Measurements from ENCODE around the gene LAPTM5.

Gene LAPTM5

DNA sequence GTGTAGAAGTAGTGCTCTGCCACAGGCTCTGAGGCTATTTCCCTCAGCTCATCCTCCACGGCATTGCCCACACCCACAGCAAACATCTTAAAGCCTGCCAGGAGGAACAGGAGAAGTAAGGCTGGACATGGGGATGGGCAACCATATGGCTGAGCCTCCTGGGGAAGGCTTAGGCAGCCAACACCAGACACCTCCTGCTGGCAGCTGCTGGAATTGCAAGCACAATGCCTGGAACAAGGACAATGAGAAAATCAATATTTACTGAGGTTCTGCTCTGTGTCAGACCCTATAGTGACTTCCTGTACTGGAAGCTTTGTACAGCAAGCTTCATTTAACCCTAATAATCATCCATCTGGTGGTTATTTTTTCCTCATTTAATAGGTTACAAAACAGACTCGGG lies 42.4 kb downstream of the LAPTM5 start:
- no peak for DNase-seq (ENCODE audit: low spot score)

DNA sequence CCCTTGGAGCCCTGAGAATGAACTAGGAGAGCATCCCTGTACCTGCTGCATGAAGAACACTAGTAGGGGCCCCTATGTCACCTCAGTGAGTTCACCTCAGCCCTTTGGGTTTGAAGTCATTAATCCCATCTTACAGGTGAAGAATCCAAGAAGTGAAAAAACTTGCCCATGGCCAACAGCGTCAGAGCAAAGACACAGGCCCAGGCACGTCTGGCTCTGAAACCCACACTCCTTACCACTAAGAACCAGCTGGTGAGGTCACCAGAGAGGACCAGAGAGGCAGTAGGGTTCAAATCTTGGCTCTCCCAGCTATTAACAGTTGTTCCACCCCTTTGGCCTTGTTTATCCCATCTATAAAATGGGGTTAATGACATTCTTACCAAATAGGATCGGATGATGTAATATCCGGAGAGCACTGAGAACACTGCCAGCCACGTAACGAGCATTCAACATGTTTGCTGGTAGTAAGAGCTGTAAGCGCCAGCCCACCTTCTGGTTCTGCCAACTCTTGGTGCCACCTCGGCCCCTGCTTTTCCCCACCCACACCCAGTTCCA lies 43.0 kb downstream of the LAPTM5 start:
- no peak for DNase-seq (ENCODE audit: low spot score)

DNA sequence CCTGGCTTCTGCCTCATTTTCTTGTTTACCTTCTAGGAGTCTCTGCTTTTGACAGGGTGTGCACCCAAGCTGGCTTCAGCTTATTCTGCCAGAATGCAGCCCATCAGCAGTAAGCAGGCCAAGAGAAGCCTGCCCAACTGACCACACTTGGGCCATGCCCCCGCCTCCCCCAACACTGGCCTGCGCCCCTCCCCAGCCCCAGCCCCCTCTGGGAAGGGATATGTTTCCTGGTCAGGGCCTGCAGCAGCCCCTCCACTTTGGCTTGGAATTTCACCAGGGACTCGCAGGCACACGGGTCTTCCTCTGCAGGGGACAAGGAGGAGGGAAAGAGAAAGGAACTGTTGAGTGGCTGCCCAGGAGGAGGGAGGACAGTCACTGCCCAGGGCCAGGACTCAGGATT lies 43.5 kb downstream of the LAPTM5 start:
- no peak for DNase-seq (ENCODE audit: low spot score)

DNA sequence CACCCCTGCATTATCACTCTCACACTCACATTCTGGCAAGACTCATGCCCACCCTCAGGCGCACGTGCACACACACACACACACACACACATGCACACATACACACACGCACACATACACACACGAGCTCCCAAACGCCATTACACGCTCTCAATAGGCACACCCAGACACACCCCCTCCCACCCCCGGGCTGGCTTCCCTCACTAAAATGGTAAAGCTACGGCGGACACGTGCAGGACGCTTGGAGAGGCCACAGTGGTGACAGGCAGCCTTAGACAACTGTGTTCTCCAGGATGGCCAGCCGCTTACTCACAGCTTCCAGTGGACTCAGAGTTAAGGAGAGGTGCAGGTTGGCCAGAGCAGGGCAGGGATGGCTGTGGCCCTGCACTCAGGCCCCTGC lies 44.3 kb downstream of the LAPTM5 start:
- no peak for DNase-seq (ENCODE audit: low spot score)

DNA sequence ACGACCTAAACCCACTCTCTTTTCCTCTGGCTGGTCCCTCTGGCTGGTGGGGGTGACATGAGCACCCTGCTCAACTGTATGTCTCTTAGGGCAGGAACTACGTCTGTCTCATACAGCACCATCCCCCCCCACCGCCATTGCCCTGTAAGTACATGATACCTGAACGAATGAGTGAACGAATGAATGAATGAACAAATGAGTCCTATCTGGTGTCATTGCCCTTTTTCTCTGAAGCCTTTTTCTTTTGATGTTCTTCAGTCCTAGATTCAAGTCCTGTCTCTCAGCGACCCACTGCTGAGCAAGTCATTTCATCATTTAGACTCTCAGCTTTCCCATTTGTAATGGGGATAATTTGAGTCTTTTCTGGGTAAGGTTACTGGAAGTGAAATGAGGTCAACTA lies 45.0 kb downstream of the LAPTM5 start:
- no peak for DNase-seq (ENCODE audit: low spot score)

DNA sequence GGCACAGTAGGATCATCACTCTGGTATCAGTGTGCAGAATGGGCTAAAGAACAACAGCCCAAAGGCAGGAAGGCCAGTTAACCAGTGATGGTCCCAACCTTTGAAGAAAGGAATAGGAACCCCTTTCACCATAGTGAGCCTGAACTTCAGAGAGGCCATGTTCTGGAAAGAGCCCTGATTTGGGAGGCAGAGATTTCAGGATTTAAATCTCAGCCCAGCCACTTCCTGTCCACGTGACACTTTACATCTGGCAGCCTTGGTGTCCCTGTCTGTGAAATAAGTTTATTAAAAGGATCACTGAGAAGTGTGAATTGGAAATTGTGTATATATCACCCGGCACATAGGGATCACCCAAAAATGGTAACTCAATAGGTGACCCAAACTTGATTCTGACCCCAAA lies 47.2 kb downstream of the LAPTM5 start:
- DNase-seq (ENCODE audit: low spot score), result no peak

DNA sequence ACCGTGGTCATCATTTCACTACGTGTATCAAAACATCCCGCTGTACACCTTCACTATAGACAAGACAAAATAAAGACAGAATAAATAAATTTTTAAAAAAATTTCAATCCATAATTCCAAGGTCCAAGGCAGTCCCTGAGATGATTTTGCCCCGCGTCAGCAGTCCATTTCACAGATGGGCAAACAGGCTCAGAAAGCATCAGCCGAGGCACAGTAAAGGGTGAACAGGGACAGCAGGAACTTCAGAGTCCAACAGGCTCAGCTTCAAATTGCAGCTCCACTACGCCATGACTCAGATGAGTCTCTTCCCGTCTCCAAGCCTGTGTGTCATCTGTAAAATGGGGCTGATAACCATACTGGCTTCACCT lies 49.2 kb downstream of the LAPTM5 start:
- DNase-seq (ENCODE audit: low spot score), result no peak

DNA sequence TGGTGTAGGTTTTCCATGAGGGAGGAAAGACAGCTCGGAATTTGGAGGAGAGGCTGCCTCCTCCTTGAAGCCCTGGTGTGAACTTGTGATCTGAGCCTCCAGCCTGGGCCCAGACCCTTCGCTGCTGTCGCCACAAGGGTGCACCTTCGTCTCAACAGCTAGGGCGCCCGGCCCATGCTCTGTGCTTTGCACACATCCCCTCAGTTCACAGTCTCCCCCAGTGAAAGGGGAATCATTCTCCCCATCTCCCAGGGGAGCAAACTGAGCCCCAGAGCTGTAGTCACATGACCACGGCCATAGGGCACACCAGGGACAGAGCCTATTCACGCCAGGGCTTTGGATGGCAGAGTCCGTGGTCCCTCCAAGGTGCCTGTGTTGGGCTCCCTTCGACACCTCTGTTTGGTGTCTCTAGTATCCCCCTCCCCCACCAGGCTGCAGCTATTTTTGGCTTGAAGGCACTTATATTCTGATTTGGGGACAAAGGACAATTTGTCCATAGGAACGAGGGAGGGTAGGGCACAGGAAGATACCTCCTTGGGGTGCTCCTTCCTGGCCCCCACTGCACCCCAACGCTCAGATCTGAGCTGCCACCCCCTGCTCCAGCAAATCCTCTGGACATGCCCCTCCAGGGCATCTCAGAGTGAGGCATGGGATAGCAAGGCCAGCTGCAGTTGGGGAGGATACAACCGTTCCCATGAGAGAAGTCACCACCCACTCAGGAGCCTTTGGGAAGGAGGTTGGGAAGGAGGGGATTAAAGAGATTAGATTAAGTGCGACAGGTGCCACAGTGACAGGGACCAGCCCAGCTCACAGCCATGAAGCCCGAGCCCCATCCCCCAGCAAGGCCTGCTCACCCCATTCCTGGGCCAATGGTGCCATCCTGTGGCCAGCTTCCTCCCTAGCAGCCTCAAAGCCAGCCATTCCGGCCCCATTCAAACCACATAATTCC lies 49.9 kb downstream of the LAPTM5 start:
- peak; percentile 47 for DNase-seq (ENCODE audit: low spot score)

DNA sequence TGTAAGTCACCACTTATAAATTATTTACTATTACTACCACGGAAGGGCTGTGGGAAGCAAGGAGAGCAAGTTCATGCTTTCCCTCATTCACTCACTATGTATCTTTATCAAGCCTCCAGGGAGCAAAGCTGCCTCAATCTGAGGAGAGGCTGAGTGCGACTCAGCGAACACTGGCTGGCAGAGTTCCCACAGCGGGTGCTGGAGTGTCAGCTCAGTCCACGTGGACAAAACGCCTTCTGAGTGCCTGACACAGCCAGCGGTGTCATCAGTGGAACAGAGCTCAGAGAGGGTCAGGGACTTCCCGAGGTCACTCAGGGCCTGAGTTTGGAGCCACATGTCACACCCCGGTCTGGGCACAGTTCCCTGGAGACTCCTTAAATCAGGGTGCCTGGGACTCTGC lies 51.0 kb downstream of the LAPTM5 start:
- DNase-seq (ENCODE audit: low spot score), result no peak

DNA sequence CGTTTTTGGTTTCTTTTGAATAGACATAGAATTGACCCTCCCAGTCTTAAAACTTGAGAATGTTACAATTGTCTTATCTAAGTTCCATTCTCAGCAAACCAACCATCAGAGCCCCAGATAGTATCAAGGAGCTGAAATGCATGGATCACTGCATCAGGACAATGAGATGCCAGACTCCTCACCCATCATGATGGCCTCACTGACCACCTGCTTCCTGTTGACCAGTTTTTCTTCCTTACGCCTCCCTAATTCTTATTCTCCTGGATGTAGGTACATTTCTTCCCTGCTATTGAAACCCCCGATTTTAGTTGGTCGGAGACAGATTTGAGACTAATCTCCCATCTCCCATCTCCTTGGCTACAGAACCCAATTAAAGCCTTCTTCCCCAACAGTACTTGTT lies 51.9 kb downstream of the LAPTM5 start:
- DNase-seq (ENCODE audit: low spot score), result no peak

DNA sequence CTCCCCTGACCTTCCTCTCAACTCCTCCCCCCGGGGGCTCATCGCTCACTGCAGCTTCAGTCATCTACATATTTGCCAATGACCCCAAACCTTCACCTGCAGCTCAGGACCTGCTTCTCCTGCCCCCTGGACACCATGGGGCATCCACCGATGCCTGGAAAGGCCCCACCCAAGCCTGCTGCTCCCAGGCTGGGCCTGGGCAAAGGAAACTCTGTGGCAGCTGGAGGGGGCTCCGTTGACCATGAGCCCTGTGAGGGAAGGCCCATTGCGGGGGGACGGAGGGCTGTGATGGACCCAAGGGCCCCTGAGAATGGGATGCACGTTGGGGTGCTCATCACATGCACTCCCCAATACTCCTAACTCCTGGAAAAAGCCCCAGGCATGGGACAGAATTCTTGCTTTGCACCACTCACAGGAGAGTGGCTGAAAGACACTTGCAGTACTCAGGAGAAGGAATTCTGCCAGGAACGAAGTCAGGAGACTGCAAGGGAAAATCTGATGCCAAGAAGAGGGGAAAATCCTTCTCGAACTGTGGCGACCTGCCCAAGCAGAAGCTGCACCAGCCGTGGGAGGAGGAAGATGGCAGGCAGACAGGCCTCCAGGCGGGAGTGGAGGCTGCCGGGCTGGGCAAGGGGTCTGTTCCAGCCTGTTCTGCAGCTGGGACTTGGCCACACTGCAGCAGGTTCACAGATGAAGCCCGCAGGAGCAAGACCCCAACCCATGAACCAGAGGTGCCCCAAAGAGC lies 52.6 kb downstream of the LAPTM5 start:
- no peak for DNase-seq (ENCODE audit: low spot score)

DNA sequence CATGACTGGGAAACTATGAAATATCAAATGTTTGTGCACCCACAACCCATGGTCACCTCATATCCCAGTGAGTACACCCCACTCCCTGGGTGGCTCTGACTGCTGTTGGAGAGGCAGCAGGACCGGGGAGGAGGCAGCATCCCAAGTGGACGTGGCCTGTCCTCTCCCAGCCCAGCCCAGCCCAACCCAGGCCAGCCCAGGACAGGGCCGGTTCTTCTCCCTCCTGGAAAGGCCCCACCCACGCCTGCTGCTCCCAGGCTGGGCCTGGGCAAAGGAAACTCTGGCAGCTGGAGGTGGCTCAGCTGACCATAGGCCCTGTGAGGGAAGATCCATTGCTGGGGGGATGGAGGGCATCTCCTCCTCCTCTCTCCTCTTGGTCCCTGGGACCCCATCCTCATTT lies 53.3 kb downstream of the LAPTM5 start:
- no peak for DNase-seq (ENCODE audit: low spot score)

DNA sequence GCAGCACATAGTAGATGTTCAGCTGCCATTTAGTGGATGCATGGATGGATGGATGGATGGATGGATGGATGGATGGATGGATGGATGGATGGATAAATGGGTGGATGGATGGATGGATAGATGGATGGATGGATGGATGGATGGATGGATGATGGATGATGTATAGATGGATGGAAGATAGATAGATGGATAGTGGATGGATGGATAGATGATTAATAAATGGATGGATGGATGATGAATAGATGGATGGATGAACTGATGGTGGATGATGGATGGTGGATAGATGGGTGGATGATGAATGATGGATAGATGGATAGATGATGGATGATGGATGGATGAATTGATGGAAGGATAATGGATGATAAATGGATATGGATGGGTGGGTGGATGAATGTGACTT lies 54.8 kb downstream of the LAPTM5 start:
- no peak for DNase-seq (ENCODE audit: low spot score)

DNA sequence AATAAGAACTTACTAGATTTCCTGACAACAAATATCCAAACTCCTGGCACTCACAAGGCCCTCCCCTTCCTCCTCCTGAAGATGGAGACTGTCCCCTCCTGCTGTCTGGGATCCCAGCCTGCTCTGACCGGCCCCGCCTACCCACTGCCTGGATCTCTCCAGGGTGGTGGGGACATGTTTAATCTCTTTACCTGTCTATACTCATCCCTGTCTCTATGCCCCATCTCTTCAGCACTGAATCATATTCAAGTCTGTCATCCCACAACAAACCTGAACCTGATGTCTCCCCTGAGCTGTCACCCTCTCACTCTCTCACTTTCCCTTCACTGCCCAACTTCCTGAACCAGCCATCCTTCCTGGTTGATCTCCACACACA lies 56.3 kb downstream of the LAPTM5 start:
- no peak for DNase-seq (ENCODE audit: low spot score)

DNA sequence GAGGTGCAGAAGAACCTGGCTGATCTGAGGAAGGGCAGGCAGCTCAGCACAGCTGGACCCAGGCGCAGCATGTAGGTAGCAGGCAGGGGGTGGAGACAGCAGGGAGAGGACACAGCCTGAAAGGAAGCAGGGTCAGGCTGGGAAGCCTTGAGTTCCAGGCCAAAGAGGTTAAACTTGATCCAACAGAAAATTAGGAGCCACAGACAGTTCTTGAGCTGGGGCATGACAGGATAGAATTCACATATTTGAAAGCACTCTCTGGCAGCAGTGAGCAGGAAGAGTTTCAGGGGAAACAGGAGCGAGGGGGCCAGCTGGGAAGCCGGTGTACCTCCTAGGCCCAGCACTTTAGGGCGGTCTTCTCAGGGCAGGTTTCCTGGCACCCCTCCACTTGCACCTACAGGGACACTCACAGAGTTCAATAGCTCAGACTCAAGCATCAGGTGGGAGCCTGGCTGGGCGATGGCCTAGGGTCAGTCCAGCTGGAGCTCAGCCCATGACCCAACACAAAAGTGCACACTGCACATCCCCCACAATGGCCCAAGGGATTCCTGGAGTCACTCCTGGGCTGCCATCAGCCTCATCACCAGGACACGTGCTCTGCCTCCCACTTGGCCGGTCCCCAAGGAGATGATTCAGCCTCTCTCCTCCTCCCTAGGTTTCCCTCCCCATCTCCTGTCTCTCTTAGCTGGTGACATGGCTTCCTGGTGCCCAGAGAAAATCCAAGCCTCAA lies 56.9 kb downstream of the LAPTM5 start:
- no peak for DNase-seq (ENCODE audit: low spot score)

DNA sequence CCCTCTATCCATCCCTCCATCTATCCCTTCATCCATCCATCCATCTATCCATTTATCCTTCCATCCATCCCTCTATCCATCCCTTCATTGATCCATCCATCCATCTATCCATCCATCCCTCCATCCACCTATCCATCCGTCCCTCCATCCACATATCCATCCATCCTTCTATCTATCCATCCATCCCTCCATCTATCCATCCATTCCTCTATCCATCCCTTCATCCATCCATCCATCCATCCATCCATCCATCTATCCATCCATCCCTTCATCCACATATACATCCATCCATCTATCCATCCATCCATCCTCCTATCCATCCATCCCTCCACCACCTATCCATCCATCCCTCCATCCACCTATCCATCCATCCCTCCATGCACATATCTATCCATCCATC lies 57.8 kb downstream of the LAPTM5 start:
- no peak for DNase-seq (ENCODE audit: low spot score)

DNA sequence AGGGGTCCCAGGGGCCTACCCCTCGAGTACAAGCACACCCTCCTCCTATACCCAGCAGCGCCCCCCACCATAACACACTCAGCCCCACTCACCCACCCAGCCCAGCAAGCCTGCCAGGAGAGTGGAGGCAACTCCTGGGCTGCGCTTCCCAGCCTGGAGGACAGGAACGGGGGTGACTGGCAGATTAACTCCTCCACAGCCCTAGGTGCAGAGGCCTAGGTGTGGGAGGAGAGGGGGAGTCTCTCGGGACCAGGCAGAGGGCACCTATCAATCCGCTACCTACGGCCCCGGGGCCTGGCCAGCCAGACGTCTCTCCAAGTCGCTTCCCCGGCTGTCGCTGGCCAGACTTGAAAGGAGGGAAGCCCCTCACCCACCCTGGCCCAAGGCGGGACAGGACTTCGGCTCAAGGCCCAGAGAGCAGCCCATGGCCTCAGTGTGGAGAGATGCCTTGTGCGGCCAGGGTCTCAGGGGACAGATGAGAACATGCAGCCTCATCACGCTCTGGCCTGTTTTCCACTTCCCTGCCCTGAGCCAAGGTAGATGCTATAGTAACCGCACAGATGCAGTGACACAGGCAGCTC lies 59.1 kb downstream of the LAPTM5 start:
- DNase-seq (ENCODE audit: low spot score), result no peak

DNA sequence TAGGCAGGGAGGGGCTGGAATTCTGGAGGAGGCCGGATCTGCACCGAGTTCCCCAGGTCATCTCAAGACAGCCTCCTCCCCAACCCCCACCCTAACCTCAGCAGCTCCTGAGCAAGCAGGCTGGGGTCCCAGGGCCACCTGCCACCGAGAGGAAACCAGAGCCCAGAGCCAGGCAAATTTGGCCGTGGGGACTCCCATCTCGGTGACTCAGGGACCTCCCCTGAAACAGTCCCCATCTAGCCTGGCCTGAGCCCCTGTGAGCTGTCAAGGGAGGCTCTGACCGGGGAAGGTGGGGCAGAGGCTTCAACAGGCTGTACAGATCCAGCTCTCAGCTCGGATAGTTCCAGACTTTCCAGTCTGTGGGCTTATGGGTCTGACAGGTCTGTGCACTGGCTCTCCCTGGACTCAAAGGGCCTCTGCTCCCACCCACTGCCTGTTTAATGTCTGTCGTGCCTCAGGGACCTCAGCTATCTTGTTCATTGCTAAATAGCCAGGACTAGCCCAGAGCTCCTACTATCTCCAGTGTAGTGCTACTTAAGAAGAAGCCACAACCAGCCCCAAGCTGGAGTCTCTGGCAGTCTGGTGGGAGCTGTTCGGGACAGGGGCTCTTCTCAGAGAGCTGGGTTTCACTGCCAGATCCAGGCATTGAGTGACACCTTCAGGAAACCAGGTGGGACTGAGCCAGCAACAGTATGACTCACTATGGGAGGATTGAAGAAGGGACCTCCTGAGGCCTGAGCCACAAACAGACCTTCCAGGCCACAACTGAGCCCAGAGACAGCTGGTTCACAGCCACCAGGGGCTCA lies 59.8 kb downstream of the LAPTM5 start:
- DNase-seq (ENCODE audit: low spot score), result no peak

DNA sequence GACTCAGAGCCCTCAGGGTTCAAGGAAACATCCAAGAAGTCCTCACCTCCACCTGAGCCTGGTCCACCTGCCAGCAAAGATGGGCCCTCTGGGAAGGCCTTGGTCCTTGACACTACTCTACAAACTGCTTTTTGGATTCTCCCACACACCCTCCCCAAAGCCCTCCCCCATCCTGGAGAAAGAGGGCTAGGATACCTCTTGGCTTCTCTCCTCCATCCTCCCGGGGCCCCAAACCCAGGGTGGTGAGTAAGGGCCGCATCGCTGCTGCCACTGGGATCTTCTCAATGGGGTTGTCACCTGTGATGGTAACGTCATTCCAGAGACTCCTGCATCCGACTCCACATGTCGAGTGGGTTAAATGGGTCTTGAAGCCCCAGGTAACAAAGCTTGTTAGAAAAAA lies 60.7 kb downstream of the LAPTM5 start:
- DNase-seq (ENCODE audit: low spot score), result no peak

DNA sequence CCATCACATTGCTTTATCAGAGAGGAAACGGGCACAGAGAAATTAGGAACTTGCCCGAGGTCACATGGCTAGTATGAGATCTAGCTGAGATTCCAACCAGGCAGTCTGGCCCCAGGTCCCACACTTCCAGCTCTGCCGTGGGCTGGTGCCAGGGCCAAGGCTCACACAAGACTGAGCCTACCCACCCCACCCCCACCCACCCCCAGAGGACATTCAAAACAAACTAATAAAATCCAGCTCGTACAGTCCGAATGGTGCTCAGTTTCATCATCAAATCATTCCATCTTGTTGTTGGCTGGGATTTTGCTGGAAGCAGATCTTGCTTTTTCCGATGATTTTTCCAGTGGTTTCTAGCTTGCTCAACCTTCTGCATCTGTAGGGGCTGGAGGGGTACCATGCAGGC lies 62.1 kb downstream of the LAPTM5 start:
- no peak for DNase-seq (ENCODE audit: low spot score)
